HG03439 (cell line): ENCODE measurements around the gene DST.
A peak's percentile ranks its signal among the peaks of the same experiment; 100 is the strongest.

Source experiments
- ATAC-seq: cut with Tn5 transposase; IDR thresholded peaks from one replicate; pipeline ENCODE4 v1.9.1; 2021; ENCODE audit warnings: mild to moderate bottlenecking, moderate library complexity; ENCODE audit not compliant: unreplicated experiment

Gene DST

DNA sequence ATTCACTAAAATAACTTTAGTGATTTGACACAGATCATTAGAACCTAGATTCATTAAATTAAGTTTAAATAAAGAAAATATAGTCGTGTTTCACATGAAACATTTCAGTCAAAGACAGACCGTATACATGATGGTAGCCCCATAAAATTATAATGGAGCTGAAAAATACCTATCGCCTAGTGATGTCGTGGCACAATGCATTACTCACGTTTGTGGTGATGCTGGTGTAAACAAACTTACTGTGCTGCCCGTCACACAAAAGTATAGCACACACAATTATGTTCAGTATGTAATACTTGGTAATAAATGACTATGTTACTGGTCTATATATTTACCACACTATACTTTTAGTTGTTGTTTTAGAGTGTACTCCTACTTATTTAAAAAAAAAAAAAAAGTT, 17.3 kb downstream of the DST start:
- ATAC-seq: no peak

DNA sequence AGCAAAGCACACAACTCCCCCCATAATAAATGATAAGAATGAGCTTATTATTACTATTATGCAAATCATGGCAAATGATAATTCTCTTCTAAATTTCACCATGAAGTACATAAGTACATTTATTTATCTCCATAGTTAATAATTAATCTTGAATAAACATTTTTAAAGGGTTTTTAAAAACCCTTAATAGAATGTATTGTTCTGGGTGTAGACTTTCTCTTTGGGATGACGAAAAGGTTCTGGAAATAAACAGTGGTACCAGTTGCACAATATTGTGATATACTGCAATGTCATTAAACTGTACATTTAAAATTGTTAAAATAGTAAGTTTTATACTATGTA, 18.0 kb downstream of the DST start:
- ATAC-seq: no peak

DNA sequence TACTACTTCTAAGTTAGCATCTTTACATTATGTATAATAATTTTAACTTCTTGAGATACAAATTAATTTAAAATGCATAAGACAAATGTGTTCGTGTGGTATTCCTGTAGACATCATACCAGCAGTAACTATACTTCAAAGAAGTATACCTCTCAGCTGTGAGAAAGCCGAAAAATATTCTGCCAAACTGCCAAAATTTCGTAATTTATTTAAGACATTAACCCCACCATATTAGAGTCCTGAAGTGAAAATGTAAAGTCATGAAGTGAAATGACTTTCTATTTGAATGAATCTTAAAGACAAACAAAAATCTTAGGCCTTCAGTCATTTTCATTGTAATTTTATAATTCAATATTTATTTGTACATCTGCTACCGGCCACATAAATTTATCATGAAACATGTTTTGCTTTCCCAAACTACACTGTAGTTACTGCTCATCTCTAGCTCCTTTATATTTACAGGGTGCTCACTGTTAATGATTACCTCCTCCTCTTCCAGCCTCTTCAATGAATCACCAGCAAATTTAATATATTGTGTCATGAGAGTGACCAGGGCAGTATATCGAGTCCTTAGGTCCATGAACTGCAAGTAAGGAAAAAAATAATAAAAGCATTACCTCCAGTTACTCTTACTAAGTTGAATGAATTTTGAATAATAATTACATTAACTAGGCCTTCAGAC, 18.5 kb downstream of the DST start:
- no peak for ATAC-seq

DNA sequence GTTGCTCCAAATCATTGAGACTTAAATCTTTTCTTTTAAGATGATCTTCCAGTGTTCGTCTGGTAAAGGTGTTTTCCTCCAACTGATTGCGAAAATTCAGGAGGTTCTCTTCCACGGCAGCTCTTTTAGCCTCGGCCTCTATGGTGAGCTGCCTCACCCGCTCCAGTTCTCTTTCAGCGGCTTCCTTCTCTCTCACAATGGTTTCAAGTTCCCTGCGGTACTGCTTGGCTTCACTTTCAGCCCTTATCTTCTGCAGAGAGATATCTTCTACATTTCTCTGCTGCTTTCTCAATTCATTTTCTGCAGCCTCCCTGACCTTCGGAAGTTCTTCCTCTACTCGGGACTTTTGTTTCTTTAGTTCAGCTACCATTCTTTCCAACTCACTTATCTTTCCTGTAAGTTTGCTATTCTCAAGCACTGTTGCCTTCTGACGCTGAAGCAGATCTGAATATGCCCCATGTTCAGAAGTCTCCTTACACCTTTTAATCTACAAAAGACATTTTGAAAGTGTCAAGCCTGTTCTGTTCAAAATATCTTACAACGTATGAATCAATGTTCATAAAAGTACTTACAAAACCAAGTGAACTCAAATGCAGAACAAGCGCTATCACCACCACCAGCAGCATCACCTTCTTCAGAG, 22.3 kb downstream of the DST start:
- no peak for ATAC-seq

DNA sequence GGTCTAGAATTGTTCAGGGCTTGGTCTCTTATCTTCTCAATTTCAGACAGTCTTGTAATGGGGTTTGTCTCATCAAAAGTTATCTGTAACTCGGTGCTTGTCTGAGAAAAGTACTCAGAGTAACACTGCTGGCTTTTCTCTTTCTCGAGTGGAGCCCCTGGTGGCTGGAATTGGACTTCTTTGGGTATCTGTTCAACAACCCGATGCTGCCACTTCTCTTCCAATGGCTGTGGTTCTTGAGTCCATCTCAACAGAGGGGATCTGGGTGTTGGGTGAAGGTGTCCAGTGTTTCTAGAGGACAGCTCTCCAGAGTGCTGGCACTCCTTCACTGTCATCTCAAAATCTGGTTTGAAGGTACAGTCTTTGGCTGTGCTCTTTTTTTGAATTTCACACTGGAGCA, 24.6 kb downstream of the DST start:
- ATAC-seq: no peak

DNA sequence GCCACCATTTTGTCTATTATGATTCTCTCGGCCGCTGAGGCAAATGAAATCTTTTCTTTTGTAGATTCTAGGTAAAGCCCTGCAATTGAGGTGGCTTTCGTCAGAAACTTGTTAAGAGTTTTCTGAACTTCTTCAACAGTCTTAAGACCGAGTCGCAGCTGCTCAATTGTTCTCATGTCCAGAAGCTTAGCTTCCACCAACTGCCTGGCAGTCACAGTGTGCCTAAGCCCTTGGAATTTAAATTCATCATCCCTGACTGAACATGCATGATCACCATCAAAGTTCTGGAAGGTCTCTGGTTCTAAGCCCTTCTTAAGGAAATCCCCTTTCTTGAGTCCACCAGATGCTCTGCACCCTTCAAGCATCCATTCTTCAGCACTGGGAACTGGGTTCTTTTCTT, 25.7 kb downstream of the DST start:
- ATAC-seq: no peak

DNA sequence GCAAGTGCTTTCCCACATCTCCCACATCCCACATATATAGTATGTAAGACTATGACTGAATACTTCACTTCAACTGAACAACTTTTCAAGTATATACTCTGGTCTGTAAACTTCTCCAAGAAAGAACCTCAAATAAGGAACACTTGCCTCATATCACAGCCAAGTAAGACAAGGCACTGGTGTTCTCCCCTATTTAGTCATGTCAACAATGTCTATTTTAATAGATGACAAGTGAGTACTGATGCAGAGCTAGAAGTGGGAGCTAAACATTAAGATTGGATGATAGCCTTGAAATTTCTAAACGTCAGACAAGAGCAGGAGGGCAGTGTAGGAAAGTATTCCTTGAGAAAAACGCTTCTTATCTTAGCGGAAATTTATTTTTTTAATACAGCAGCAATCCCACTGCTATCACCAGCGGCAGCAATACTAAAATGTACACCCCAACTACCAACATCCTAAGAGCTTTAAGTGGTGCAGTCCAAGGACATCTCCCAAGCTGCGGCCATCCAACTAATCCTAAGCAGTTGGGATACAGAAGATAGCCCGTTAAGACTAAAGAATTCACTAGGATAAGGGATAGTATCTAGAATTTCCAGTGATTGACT, 29.3 kb downstream of the DST start:
- ATAC-seq: no peak

DNA sequence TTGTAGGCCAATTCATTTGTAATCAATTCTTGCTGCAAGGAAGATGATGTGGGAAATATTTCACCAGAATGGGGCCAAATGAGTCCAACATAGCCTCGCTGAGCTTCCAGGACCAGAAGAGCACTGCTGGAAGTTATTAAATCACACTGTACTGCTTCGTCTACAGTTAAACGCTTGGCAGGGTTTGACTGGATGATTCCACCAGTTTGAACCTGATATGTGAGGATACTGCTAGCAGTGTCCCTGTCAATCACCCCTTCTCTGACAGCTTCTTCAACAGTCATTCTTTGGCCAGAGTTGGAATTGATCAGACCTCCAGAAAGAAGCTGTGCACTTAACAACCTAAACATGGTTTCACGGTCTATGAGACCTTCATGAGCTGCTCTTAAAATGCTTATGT, 34.4 kb downstream of the DST start:
- ATAC-seq: no peak

DNA sequence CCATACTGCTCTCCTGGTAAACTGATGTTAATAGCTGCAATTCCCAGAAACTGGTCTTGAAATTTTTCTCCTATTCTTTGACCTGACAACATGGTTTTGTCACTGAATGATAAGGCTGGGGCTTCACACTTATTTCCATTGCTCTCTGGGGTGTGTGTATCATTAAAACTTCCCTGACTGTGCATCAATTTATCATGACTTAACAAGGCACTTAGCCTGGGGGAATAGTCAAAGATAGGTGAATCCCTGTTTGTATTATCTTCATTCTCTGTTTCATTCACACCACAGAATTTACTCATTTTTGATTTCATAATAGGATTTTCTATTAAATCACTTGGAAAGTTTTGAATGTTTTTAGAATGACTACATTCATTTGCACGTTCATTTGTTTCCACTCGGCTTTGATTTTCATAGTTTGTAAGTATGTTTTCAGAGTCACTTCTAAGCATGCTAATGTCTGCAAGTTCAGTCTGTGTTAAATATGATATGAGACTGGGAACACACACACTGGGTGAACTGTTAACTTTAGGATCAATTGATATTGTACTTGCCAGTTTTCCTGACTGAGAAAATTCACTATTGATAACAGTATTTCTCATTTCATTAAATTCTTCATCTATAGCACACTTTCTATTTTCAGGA, 35.5 kb downstream of the DST start:
- ATAC-seq: no peak

DNA sequence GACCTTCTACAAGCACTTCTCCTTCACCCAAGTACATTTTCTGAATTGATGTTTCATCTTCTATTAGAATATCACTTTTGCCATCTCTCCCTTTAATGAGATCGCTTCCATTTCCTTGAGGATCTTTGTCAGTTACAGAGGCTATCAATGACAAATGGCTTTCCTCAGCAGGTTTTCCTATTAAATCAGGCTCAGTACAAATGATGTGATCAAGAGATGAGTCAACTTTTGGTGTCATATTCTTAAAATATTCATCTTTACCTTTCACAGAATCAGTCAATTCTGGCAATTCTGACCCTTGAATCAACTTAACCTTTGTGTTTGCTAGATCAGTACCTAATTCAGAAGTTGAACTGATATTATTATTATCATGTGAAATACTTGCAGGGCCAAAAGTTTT, 37.3 kb downstream of the DST start:
- ATAC-seq: no peak

DNA sequence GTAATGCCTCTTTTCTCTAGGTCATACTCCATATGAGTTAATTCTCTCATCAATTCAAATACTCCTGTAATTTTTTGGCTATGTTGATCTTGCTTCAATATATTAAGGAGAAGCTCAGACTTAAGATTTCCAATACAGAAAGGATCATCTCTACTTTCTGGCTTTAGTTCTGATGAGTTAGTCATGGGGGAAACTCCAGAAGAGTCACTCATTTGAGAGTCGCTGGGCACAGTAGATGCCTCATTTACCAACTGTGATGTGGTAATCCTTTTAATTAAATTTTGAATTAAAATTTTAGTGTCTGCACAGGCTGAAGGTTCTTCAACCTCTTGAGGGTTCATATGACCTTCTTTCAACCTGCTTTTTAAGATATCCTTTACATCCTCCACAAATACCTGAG, 38.5 kb downstream of the DST start:
- no peak for ATAC-seq

DNA sequence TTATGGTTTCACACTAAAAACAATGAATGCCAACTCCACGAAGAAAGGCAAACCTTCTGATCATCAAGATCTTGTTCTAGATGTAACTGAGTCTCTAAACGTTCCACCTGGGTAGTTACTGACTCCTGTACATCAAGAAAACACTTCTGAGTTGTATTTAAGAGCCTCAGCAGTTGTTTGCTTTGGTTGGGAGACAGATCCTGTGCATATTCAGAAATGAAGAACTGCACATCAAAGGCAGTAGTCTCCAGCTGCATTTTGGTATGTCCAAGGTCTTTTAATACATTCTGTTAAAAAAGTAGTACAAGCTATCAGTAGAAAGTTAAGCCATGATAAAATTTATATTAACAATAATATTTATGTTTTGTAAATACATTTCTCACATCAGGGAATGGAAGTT, 41.3 kb downstream of the DST start:
- ATAC-seq: no peak

DNA sequence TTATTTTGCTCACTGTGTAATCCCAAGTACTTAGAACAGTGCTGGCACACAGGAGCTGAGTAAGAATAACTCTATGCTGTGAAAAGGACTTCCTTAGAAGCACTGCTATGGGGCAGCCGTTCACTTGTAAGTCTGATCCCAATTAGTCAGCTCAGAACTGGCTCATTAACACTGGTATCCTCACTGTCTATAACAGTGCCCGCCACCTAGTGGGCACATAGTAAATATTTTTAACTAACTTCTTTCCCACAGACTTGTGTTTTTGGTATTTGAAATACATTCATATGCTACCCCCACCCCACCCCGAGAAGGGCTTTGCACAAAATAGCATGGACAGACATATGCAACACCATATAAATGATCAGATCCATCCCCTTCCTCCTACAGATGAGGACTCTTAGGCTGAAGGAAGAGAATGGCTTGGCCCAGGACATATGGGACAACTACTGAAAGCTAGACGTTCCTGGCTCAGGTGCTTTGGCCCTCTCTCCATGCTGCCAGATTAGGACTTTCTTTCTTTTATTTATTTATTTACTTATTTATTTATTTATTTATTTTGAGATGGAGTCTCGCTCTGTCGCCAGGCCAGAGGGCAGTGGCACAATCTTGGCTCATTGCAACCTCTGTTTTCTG, 47.1 kb downstream of the DST start:
- ATAC-seq: peak; percentile 32

DNA sequence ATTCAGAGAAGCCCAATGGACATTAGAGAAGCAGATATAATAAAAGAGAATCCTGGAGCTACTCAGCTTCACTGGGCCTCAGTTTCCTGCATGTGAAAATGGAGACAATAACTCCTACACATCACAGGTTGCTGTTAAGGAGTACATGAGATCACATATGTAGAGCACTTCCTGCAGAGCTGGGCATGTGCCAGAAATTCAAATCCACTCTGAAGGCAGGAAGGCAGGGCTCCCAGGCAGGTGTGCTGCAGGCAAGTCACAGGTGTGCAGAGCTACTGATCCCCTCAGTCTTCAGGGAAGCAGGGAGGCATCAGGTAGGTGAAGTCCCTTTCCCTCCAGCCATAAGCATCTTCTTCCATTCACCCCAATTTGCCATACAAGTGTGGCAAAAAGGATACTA, 48.0 kb downstream of the DST start:
- no peak for ATAC-seq

DNA sequence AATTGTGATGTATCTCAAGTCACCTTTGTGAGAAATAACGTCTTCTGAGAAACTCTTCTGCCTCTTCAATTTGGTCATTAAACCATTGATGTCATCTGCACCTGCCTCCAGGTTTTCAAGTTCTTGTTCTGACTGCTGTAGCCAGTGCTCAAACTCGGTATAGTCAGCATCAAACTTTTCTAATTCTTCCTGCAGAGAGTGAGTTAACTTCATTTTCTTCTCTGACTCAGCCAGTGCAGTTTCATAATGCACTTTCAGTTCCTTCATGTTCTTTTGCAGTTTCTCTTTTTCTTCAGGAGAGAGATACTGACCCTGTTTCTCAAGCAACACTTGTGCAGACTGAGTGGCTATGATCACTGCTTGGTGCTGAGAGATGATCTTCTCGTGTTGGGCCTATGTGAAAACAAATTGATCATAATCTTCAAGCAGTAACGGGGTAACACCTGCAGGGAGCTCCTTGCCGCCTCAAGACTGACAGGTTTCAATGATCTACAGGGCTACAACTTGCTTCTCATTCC, 48.8 kb downstream of the DST start:
- ATAC-seq: peak; percentile 95

DNA sequence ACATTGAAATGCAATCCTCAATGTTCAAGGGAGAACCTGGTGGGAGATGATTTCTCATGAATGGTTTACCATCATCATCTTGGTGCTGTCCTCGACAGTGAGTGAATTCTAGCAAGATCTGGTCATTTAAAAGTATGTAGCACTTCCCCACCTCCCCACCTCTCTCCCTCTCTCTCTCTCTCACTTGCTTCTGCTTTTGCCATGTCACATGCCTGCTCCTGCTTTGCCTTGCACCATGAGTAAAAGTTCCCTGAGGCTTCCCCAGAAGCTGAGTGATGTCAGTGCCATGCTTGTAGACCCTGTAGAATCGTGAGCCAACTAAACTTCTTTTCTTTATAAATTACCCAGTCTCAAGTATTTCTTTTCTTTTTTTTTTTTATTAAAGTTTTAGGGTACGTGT, 60.5 kb downstream of the DST start:
- ATAC-seq: no peak

DNA sequence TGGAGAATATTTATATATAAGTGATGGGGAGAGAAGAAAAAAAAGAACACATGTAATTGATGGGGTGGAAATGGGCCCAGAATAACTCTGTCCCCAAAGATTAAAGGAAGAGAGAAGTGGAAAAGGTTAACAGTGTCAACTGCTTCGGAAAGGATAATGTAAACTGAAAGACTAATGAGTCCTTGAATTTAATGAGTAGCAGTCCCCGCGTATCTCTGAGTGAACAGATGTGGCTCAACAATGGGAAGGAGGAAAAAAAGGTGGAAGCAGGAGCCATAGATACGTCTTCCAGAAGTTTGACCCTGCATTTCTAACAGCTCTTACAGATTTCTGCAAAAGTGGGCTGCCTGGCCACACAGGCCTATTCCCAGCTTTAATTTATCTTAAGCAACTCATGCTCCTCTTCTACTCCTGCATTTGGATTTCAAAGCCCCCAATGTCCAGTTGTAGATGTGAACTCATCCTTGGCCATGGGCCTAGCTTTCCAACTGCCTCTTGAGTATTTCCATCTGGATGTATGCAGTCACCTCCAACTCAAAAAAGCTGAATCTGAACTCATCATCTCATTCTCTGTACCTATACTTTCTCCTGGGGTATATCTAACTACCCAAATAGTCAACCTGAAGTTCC, 61.3 kb downstream of the DST start:
- no peak for ATAC-seq

DNA sequence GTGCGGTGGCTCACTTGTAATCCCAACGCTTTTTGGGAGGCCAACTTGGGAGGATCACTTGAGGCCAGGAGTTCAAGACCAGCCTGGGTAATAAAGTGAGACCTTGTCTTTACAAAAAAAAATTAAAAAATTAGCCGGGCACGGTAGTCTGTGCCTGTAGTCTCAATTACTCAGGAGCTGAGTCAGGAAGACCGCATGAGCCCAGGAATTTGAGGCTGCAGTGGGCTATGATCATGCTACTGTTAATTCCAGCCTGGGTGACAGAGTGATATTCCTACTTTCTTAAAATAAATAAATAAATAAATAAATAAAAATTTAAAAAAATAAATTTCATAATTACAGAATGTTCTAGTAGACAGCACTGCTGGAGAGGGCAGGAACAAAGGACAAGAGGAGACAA, 62.4 kb downstream of the DST start:
- ATAC-seq: no peak

DNA sequence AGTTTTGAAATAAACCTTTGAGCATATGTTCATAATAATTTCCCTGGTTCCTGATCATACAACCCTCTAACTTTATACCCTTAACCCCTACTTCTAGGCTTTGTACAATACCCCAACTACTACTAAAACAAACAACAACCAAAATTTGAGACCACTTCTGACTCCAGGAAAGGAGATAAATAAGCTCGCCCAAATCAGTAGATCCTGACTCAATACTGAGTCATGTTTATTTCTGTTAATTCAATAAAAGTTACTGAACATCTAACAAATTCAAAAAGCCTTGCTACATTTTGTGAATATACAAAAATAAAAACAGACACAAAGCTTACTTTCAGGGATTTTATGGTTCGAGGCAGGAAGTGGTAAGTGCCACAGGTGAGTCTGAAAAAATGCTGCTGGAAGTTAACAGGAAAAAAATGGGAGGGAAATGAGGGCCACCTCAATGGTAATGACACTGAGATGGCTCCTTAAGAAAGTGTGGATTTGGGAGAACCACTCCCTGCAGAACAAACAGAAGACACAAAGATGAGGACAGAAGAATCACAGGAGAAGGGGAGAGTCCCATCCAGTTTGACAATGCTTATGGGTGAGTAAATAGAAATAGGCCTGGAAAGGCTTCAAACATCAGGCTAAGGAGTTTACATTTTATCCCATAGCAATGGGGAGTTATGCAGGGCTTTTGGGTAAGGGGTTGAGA, 63.4 kb downstream of the DST start:
- ATAC-seq: no peak

DNA sequence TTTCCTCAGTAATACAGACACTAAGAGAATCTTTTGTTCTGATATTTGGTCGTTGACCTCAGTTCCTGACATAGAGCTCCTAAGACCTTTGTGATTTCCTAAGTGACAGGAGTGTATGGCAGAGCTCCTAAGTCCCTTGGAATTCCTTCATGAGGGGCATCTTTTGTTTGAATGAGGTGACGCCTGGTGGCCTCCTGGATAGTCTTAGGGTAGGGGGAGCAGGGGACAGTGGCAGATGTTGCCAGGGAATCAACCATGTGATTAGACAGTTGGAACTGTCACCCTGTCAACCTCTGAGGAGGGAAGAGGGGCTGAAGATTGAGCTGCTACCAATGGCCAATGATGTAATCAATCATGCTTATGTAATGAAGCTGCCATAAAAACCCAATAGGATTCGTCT, 67.0 kb downstream of the DST start:
- no peak for ATAC-seq

DNA sequence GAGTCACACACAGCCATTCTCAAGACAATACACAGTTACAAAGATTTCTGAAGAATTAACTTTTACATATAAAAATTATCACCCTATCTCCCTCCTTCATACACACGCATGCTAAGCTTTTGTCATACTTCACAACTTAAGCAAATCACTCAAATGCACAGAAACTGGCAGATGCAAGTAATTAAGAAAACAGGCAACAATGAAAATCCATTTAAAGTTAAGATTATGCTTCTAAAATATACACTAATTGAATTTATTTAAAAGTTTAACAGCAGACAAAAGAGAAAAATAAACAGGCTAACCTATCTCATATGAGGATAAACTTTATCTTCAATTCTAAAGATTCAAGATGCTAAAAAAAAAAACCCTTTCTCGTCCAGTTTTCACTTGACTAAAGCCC, 68.4 kb downstream of the DST start:
- ATAC-seq: no peak
